A549 (cell line): Measurements from ENCODE around the gene BCL2L15.
"Not testable (repeated sequence)": the region's sequence is repeated elsewhere in the genome, so short reads cannot be mapped to it uniquely, and the experiment has no call there.

Experiments used
- HOXB13 ChIP-seq: fragments of 250-450 bp; sonication (Bioruptor Pico); IDR thresholded peaks from 2 replicates; pipeline ENCODE4 v1.5.0; 2020; ENCODE audit warnings: low read depth, mild to moderate bottlenecking, moderate library complexity
- KDM1A ChIP-seq: fragments of 200-600 bp; sonication (generic); IDR thresholded peaks from 2 replicates; pipeline ENCODE4 v1.6.1; 2016; ENCODE audit warnings: low read depth, mild to moderate bottlenecking
- MAX ChIP-seq: IDR thresholded peaks from 2 replicates; pipeline ENCODE4 v1.6.1; 2012
- POLR2A ChIP-seq: IDR thresholded peaks from 2 replicates; pipeline ENCODE4 v1.6.1; 2012; ENCODE audit warnings: mild to moderate bottlenecking, low read length
- TF ChIP-seq, protein P1 (sequence below): fragments of >200 bp; sonication (Bioruptor Twin); formaldehyde crosslinking; IDR thresholded peaks from 3 replicates; pipeline ENCODE4 v1.5.1; 2016

- not testable (repeated sequence) for TF ChIP-seq KDM1A; POLR2A; MAX; HOXB13 (CRISPR knock-in tag)
- TF ChIP-seq, protein P1, sequence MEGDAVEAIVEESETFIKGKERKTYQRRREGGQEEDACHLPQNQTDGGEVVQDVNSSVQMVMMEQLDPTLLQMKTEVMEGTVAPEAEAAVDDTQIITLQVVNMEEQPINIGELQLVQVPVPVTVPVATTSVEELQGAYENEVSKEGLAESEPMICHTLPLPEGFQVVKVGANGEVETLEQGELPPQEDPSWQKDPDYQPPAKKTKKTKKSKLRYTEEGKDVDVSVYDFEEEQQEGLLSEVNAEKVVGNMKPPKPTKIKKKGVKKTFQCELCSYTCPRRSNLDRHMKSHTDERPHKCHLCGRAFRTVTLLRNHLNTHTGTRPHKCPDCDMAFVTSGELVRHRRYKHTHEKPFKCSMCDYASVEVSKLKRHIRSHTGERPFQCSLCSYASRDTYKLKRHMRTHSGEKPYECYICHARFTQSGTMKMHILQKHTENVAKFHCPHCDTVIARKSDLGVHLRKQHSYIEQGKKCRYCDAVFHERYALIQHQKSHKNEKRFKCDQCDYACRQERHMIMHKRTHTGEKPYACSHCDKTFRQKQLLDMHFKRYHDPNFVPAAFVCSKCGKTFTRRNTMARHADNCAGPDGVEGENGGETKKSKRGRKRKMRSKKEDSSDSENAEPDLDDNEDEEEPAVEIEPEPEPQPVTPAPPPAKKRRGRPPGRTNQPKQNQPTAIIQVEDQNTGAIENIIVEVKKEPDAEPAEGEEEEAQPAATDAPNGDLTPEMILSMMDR, result not testable (repeated sequence)
These were observed 34.7 kb downstream of the BCL2L15 start for GRCh38 chr1:113852694-113853093.
